ENCODE data around the gene PIGX.

The PIGX gene

GRCh38 chr3:196691386-196691785 lies 20.8 kb upstream of the PIGX start:
- no peak overlapping the region for H3K4me3 ChIP-seq (ENCODE audit: low read depth, low read length)
- no peak for TF ChIP-seq CTCF (IDR thresholded peaks at IDR 0.05; ENCODE audit: borderline replicate concordance, insufficient read depth, low read depth, low read length)

GRCh38 chr3:196694202-196694638 lies 18.0 kb upstream of the PIGX start:
- TF ChIP-seq CTCF (IDR thresholded peaks at IDR 0.05; ENCODE audit: borderline replicate concordance, insufficient read depth, low read depth, low read length): no peak
- no peak overlapping the region for H3K4me3 ChIP-seq (ENCODE audit: low read depth, low read length)

- H3K4me3 ChIP-seq (ENCODE audit: low read depth, low read length): no peak overlapping the region
- TF ChIP-seq CTCF (IDR thresholded peaks at IDR 0.05; ENCODE audit: borderline replicate concordance, insufficient read depth, low read depth, low read length): no peak
These were observed 17.0 kb upstream of the PIGX start for GRCh38 chr3:196694941-196695848.

- no peak overlapping the region for H3K4me3 ChIP-seq (ENCODE audit: low read depth, low read length)
- TF ChIP-seq CTCF (IDR thresholded peaks at IDR 0.05; ENCODE audit: borderline replicate concordance, insufficient read depth, low read depth, low read length): no peak
These were observed 16.3 kb upstream of the PIGX start for GRCh38 chr3:196695849-196696226.

- H3K4me3 ChIP-seq (ENCODE audit: low read depth, low read length): no peak overlapping the region
- no peak for TF ChIP-seq CTCF (IDR thresholded peaks at IDR 0.05; ENCODE audit: borderline replicate concordance, insufficient read depth, low read depth, low read length)
These were observed 14.9 kb upstream of the PIGX start for GRCh38 chr3:196697270-196697669.

- no peak overlapping the region for H3K4me3 ChIP-seq (ENCODE audit: low read depth, low read length)
- no peak for TF ChIP-seq CTCF (IDR thresholded peaks at IDR 0.05; ENCODE audit: borderline replicate concordance, insufficient read depth, low read depth, low read length)
These were observed 12.4 kb upstream of the PIGX start for GRCh38 chr3:196699749-196700148.

- TF ChIP-seq CTCF (IDR thresholded peaks at IDR 0.05; ENCODE audit: borderline replicate concordance, insufficient read depth, low read depth, low read length): no peak
- H3K4me3 ChIP-seq (ENCODE audit: low read depth, low read length): no peak overlapping the region
These were observed 11.4 kb upstream of the PIGX start for GRCh38 chr3:196700801-196701200.
